ENCODE measurements around the gene LIMS1.
"Not testable (repeated sequence)": the region's sequence is repeated elsewhere in the genome, so short reads cannot be mapped to it uniquely, and the experiment has no call there.

Gene LIMS1

DNA sequence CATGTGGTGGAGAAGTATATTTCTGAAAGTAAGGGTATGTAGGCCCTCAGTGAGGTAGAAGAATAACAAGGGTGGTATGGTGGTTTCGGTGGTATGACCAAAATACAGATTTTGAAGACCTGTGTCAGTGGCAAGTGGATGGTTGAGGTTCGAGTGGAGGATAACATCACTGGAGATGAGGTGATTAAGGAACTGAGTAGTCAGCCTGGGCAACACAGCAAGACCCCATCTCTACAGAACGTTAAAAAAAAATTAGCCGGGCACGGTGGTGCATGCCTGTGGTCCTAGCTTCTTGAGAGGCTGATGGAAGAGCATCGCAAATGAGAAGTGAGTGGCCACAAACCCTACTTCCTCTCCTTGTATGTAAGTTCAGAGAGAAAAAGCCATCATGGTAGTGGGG, 200.4 kb downstream of the LIMS1 start:
- not testable (repeated sequence) for H3K27me3 ChIP-seq (ENCODE audit: control insufficient read depth in 1 of 2, insufficient read depth in 2 of 2, low read length in 2 of 2); H3K9me3 ChIP-seq (ENCODE audit: control insufficient read depth in 2 of 2, low read length in 2 of 2); H3K36me3 ChIP-seq (ENCODE audit: control insufficient read depth in 2 of 2, insufficient read depth in 2 of 2, low read length in 2 of 2); H3K4me3 ChIP-seq (ENCODE audit: low read length in 2 of 2); H3K4me1 ChIP-seq (ENCODE audit: control insufficient read depth, insufficient read depth, low read length); H3K27ac ChIP-seq (ENCODE audit: low read length); H3K9ac ChIP-seq (ENCODE audit: low read length in 2 of 2)
